ENCODE data around the gene MAN1C1. TPM values are rescaled to one million over a fixed set of nuclear protein-coding genes. Genes with fewer than 3 reads are reported as not detected.

The MAN1C1 gene
- total RNA-seq, 4 donors from 2014 or later: 28.1 to 60.4 (median 32.7) TPM

- H3K9me3 ChIP-seq: no peaks in the 10 kb centered on the region
- H3K4me3 ChIP-seq (replicated peaks in 1 of 3): no peak overlapping the region
- 86% methylated on average over 19 to 21 of the region's 21 CpGs for WGBS, 2 donors
- no peak for DNase-seq
- H3K27ac ChIP-seq: no peak overlapping the region
- intact Hi-C loops (cut with DNase I): no loop called here
- no peaks in the 10 kb centered on the region for H3K27me3 ChIP-seq
- peaks cover 0 to 4% of the 10 kb centered on the region in 2 donors for H3K4me1 ChIP-seq
- TF ChIP-seq CTCF (IDR thresholded peaks at IDR 0.05) (no peak), POLR2A (IDR thresholded peaks at IDR 0.05) (no peak)
- H3K36me3 ChIP-seq: no peaks in the 10 kb centered on the region
These were observed 39.3 kb upstream of the MAN1C1 start for GRCh38 chr1:25577134-25577920.

- Histone ChIP-seq H3K4me3 (replicated peaks in 1 of 3) (no peak overlapping the region), H3K9me3 (no peaks in the 10 kb centered on the region), H3K27me3 (no peaks in the 10 kb centered on the region), H3K36me3 (no peaks in the 10 kb centered on the region), H3K27ac (no peak overlapping the region), H3K4me1 (no peaks in the 10 kb centered on the region)
- 81 to 84% methylated on average over 19 of the region's 19 CpGs for WGBS, 2 donors
- TF ChIP-seq POLR2A (IDR thresholded peaks at IDR 0.05): no peak
- TF ChIP-seq CTCF (IDR thresholded peaks at IDR 0.05): no peak
- intact Hi-C loops (cut with DNase I): no loop called here
- no peak for DNase-seq
These were observed 37.0 kb upstream of the MAN1C1 start for GRCh38 chr1:25579292-25580252.

GRCh38 chr1:25580927-25581326 lies 35.7 kb upstream of the MAN1C1 start:
- H3K9me3 ChIP-seq: no peaks in the 10 kb centered on the region
- no peak for DNase-seq
- H3K27me3 ChIP-seq: no peaks in the 10 kb centered on the region
- H3K4me3 ChIP-seq (replicated peaks in 1 of 3): no peak overlapping the region
- no peak overlapping the region for H3K27ac ChIP-seq
- WGBS, 2 donors: 77 to 80% methylated on average over 5 to 6 of the region's 6 CpGs
- no peaks in the 10 kb centered on the region for H3K36me3 ChIP-seq
- intact Hi-C loops (cut with DNase I): no loop called here
- no peaks in the 10 kb centered on the region for H3K4me1 ChIP-seq
- TF ChIP-seq POLR2A (IDR thresholded peaks at IDR 0.05) (no peak), CTCF (IDR thresholded peaks at IDR 0.05) (no peak)

- H3K4me3 ChIP-seq (replicated peaks in 1 of 3): no peak overlapping the region
- intact Hi-C loops (cut with DNase I): no loop called here
These were observed 34.8 kb upstream of the MAN1C1 start for GRCh38 chr1:25581764-25582163.

More at GRCh38 chr1:25581764-25582163, 34.8 kb upstream of the MAN1C1 start:
- no peaks in the 10 kb centered on the region for H3K36me3 ChIP-seq
- H3K27ac ChIP-seq: no peak overlapping the region
- H3K27me3 ChIP-seq: no peaks in the 10 kb centered on the region
- TF ChIP-seq CTCF (IDR thresholded peaks at IDR 0.05) (no peak), POLR2A (IDR thresholded peaks at IDR 0.05) (no peak)
- DNase-seq: no peak
- no peaks in the 10 kb centered on the region for H3K9me3 ChIP-seq
- WGBS, 2 donors: 71 to 84% methylated on average over 4 of the region's 5 CpGs
- no peaks in the 10 kb centered on the region for H3K4me1 ChIP-seq
